Mucosa of descending colon (tissue), 3 donors: ENCODE measurements around the gene BPIFA1. TPM values are rescaled to one million over a fixed set of nuclear protein-coding genes. Genes with fewer than 3 reads are reported as not detected.

Experiments used
- ATAC-seq: fragments of 200-7000 bp; cut with Tn5 transposase; one replicate; pipeline ENCODE4 v1.9.1; 2020; ENCODE audit warnings: mild to moderate bottlenecking, moderate library complexity
- DNase-seq, 3 donors: peaks; one replicate each; pipeline ENCODE4 v3.0.0-alpha.2; 2020
- H3K36me3 ChIP-seq: fragments of 200-600 bp; one replicate; pipeline ENCODE4 v1.8.0; 2021; ENCODE audit warnings: low read depth, mild to moderate bottlenecking
- H3K4me1 ChIP-seq: fragments of 200-600 bp; one replicate; pipeline ENCODE4 v1.8.0; 2021; ENCODE audit warnings: low read depth, mild to moderate bottlenecking
- H3K4me3 ChIP-seq: fragments of 200-600 bp; one replicate; pipeline ENCODE4 v1.8.0; 2021; ENCODE audit warnings: mild to moderate bottlenecking
- H3K9me3 ChIP-seq: fragments of 200-600 bp; one replicate; pipeline ENCODE4 v1.8.0; 2021; ENCODE audit warnings: mild to moderate bottlenecking
- CTCF ChIP-seq: fragments of 200-600 bp; IDR thresholded peaks from one replicate; pipeline ENCODE4 v1.8.0; 2022; ENCODE audit warnings: antibody characterized with exemption, mild to moderate bottlenecking
- intact Hi-C, 2 donors: fragments of 100-400 bp; cut with DNase I in 1 of 2; cut with micrococcal nuclease in 1 of 2; formaldehyde crosslinking; loops; one replicate each; pipeline versions ENCODE4 v1.11.0 to v1.11.1; 2022; cut with DNase I, micrococcal nuclease
- total RNA-seq, 3 donors: library from RNA; stranded (reverse); fragmentation: NEBNext Ultra II Directional in 2 of 3; extraction: Animal tissue kit (Norgen Biotek cat#: 25700) in 2 of 3; gene quantifications; one replicate each; pipeline versions ENCODE4 v1.2.1 to v1.2.4, GENCODE V29; 2021 to 2023
- donor health status: DM: no; HTN: no; CAD: no; lungs with moderate emphysema.
- donor health status: DM: no; HTN: no; CAD: no.
- donor health status: DM: no; HTN: yes; CAD: no.

BPIFA1 gene
- total RNA-seq, 3 donors from 2014 or later = not detected

GRCh38 chr20:33261465-33261864, 25.7 kb downstream of the BPIFA1 start:
- Histone ChIP-seq H3K4me1 (no peaks in the 10 kb centered on the region), H3K4me3 (no peak overlapping the region), H3K36me3 (no peaks in the 10 kb centered on the region), H3K9me3 (no peaks in the 10 kb centered on the region)
- TF ChIP-seq CTCF = no peak
- ATAC-seq (no peak), DNase-seq (no peak)
- intact Hi-C loops = no loop called here

- no peak for TF ChIP-seq CTCF
- peak in 1 of 3 donors; percentile 30 for DNase-seq
- Histone ChIP-seq H3K4me3 (no peak overlapping the region), H3K4me1 (no peaks in the 10 kb centered on the region), H3K9me3 (no peaks in the 10 kb centered on the region), H3K36me3 (no peaks in the 10 kb centered on the region)
- intact Hi-C loops = no loop called here
- peak; percentile 59 for ATAC-seq
These were observed 26.9 kb downstream of the BPIFA1 start for GRCh38 chr20:33262658-33263065.

GRCh38 chr20:33263784-33264183, 28.0 kb downstream of the BPIFA1 start:
- H3K4me1 ChIP-seq = no peaks in the 10 kb centered on the region
- no peak overlapping the region for H3K4me3 ChIP-seq
- ATAC-seq (no peak), DNase-seq (no peak)
- no peaks in the 10 kb centered on the region for H3K36me3 ChIP-seq
- TF ChIP-seq CTCF = no peak
- H3K9me3 ChIP-seq = no peaks in the 10 kb centered on the region
- intact Hi-C loops = no loop called here

- TF ChIP-seq CTCF = no peak
These were observed 31.9 kb downstream of the BPIFA1 start for GRCh38 chr20:33267701-33268100.

GRCh38 chr20:33272155-33272873, 36.5 kb downstream of the BPIFA1 start:
- Histone ChIP-seq H3K4me3 (no peak overlapping the region), H3K9me3 (no peaks in the 10 kb centered on the region), H3K4me1 (no peaks in the 10 kb centered on the region), H3K36me3 (no peaks in the 10 kb centered on the region)
- no peak for TF ChIP-seq CTCF
- ATAC-seq (no peak), DNase-seq (no peak)
- intact Hi-C loops = no loop called here

More at GRCh38 chr20:33267701-33268100, 31.9 kb downstream of the BPIFA1 start:
- Histone ChIP-seq H3K4me1 (no peaks in the 10 kb centered on the region), H3K4me3 (no peak overlapping the region), H3K36me3 (no peaks in the 10 kb centered on the region), H3K9me3 (no peaks in the 10 kb centered on the region)
- ATAC-seq (no peak), DNase-seq (no peak)
- intact Hi-C loops = no loop called here
